Liver (tissue), 9 donors: Measurements from ENCODE around the gene NAGS. TPM values are rescaled to one million over a fixed set of nuclear protein-coding genes. Genes with fewer than 3 reads are reported as not detected.

Experiments used
- DNase-seq: peaks from one replicate; pipeline ENCODE4 v3.0.0-alpha.2; 2017; ENCODE audit warnings: low spot score
- H3K27ac ChIP-seq, 2 donors: one replicate each; pipeline ENCODE4 v1.7.0; 2013; ENCODE audit warnings: inconsistent platforms in 2 of 2, low read length in 2 of 2, control low read depth in 1 of 2, low read depth in 1 of 2, mild to moderate bottlenecking in 1 of 2
- H3K27me3 ChIP-seq, 4 donors: one replicate each; pipeline versions ENCODE4 v1.6.1 to v1.7.0; 2013; ENCODE audit warnings: low read length in 3 of 4, inconsistent platforms in 1 of 4, mild to moderate bottlenecking in 1 of 4, moderate library complexity in 1 of 4; ENCODE audit not compliant: control insufficient read depth in 4 of 4, insufficient read depth in 4 of 4
- H3K36me3 ChIP-seq, 4 donors: one replicate each; pipeline versions ENCODE4 v1.6.1 to v1.7.0; 2013; ENCODE audit warnings: low read length in 3 of 4, mild to moderate bottlenecking in 3 of 4, low read depth in 1 of 4, moderate library complexity in 1 of 4; ENCODE audit not compliant: control insufficient read depth in 4 of 4, insufficient read depth in 3 of 4
- H3K4me1 ChIP-seq, 4 donors: one replicate each; pipeline versions ENCODE4 v1.6.1 to v1.7.0; 2013; ENCODE audit warnings: low read length in 3 of 4, mild to moderate bottlenecking in 3 of 4, moderate library complexity in 1 of 4; ENCODE audit not compliant: control insufficient read depth in 4 of 4, insufficient read depth in 4 of 4
- H3K4me3 ChIP-seq, 3 donors: one replicate each; pipeline versions ENCODE4 v1.6.1 to v1.7.0; 2013; ENCODE audit warnings: low read length in 3 of 3, control low read depth in 1 of 3, low read depth in 1 of 3, mild to moderate bottlenecking in 1 of 3
- H3K9ac ChIP-seq, 2 donors: one replicate each; pipeline ENCODE4 v1.7.0; 2013; ENCODE audit warnings: low read length in 2 of 2, mild to moderate bottlenecking in 2 of 2, moderate library complexity in 2 of 2, control low read depth in 1 of 2, low read depth in 1 of 2
- H3K9me3 ChIP-seq, 4 donors: one replicate each; pipeline versions ENCODE4 v1.6.1 to v1.7.0; 2013; ENCODE audit warnings: low read length in 3 of 4; ENCODE audit not compliant: control insufficient read depth in 4 of 4
- ATF3 ChIP-seq: IDR thresholded peaks from 2 replicates; pipeline ENCODE4 v1.6.1; 2016; ENCODE audit warnings: antibody characterized with exemption
- EGR1 ChIP-seq, 2 donors: IDR thresholded peaks; 2 replicates each; pipeline ENCODE4 v1.6.1; 2016 to 2018; ENCODE audit warnings: antibody characterized with exemption in 2 of 2, low read depth in 2 of 2
- FOXA1 ChIP-seq: IDR thresholded peaks from 2 replicates; pipeline ENCODE4 v1.6.1; 2016; ENCODE audit warnings: antibody characterized with exemption
- FOXA2 ChIP-seq: IDR thresholded peaks from 2 replicates; pipeline ENCODE4 v1.6.1; 2016; ENCODE audit warnings: antibody characterized with exemption
- GABPA ChIP-seq, 2 donors: IDR thresholded peaks in 1 of 2; conservative IDR thresholded peaks in 1 of 2; 2 replicates each; pipeline ENCODE4 v1.6.1; 2016; ENCODE audit warnings: antibody characterized with exemption in 2 of 2, mild to moderate bottlenecking in 1 of 2, moderate library complexity in 1 of 2
- HNF4A ChIP-seq, 2 donors: conservative IDR thresholded peaks; 2 replicates each; pipeline ENCODE4 v1.6.1; 2016; ENCODE audit warnings: antibody characterized with exemption in 2 of 2, mild to moderate bottlenecking in 2 of 2
- HNF4G ChIP-seq: IDR thresholded peaks from 2 replicates; pipeline ENCODE4 v1.6.1; 2016; ENCODE audit warnings: antibody characterized with exemption
- MAX ChIP-seq: IDR thresholded peaks from 2 replicates; pipeline ENCODE4 v1.6.1; 2016; ENCODE audit warnings: antibody characterized with exemption
- NR2F2 ChIP-seq: IDR thresholded peaks from 2 replicates; pipeline ENCODE4 v1.6.1; 2016; ENCODE audit warnings: antibody characterized with exemption
- RAD21 ChIP-seq, 2 donors: IDR thresholded peaks; 2 replicates each; pipeline ENCODE4 v1.6.1; 2016; ENCODE audit warnings: antibody characterized with exemption in 2 of 2, mild to moderate bottlenecking in 2 of 2
- RXRA ChIP-seq, 2 donors: IDR thresholded peaks; 2 replicates each; pipeline ENCODE4 v1.6.1; 2017 to 2018; ENCODE audit warnings: antibody characterized with exemption in 2 of 2, mild to moderate bottlenecking in 1 of 2
- SP1 ChIP-seq: IDR thresholded peaks from 2 replicates; pipeline ENCODE4 v1.6.1; 2018; ENCODE audit warnings: antibody characterized with exemption, mild to moderate bottlenecking
- TAF1 ChIP-seq: conservative IDR thresholded peaks from 2 replicates; pipeline ENCODE4 v1.6.1; 2016; ENCODE audit warnings: antibody characterized with exemption, mild to moderate bottlenecking
- YY1 ChIP-seq: IDR thresholded peaks from 2 replicates; pipeline ENCODE4 v1.6.1; 2016; ENCODE audit warnings: antibody characterized with exemption, mild to moderate bottlenecking
- WGBS: extraction: QIAGEN DNeasy Blood & Tissue Kit; methylation state at CpG from one replicate; pipeline ENCODE4 v1.1.7; 2013; 5-methylcytosine and 5-hydroxymethylcytosine counted together
- polyA plus RNA-seq, 2 donors: library from polyadenylated mRNA; stranded (reverse) in 1 of 2; unstranded in 1 of 2; fragments of 200-250 nt in 1 of 2; fragments of >200 nt in 1 of 2; fragmentation: Nextera tagmentation in 1 of 2; extraction: Ambion mirVana in 1 of 2; gene quantifications; one replicate each; pipeline versions ENCODE4 v1.2.1 to v1.2.3, GENCODE V29; 2013 to 2015
- total RNA-seq, 2 donors: library from RNA; depleted of rRNA; stranded (reverse); fragments of >200 nt; gene quantifications; one replicate each; pipeline ENCODE4 v1.2.3, GENCODE V29; 2014
- TF ChIP-seq, protein P1 (sequence below): fragments of 150-350 bp; IDR thresholded peaks from 2 replicates; pipeline ENCODE4 v1.5.1; 2017; ENCODE audit warnings: improper control_type of control experiment, low read depth, low read length; ENCODE audit not compliant: missing input control
- TF ChIP-seq, protein P2 (sequence below): IDR thresholded peaks from 2 replicates; pipeline ENCODE4 v1.6.1; 2016; ENCODE audit warnings: antibody characterized with exemption, mild to moderate bottlenecking
- TF ChIP-seq, protein P3 (sequence below): IDR thresholded peaks from 2 replicates; pipeline ENCODE4 v1.6.1; 2016; ENCODE audit warnings: antibody characterized with exemption
- donor health status: healthy.
- donor health status: healthy.
- donor health status: healthy.
- donor health status: healthy.
- donor health status: healthy.

The NAGS gene
- total and polyA plus RNA-seq, 4 donors: 21.5 to 29.8 (median 28.2) TPM

DNA sequence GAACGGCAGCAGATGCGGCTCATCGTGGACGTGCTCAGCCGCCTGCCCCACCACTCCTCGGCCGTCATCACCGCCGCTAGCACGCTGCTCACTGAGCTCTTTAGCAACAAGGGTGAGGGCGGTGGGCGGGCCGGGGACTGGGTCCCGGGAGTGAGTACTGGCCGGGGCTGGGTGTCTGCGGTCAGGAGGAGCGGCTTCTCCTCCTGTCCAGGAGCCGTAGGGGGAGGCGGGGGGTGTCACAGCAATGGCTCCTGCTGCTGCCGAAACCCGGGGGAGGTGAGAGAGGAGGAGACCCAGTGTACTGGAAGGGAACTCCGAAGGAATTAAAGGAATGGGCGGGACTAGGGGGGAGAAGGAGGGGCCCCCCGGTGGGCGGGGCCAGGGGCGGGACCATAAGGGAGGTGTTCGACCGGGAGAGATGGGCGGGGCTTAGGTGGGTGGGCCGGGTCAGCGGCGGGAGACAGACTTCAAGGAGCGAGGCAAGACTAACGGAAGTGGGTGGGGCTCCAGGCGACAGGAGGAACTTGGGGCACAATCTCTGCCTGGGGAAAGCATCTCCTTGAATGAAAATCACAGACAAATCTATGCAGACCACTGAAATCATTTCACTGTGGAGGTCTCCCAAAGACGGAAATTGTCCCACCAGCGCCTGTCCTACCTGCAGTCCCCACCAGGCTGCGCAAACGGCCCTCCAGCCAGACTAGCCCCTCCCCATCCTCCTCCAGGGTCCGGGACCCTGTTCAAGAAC, 2.4 kb downstream of the NAGS start:
- Histone ChIP-seq H3K36me3 (peaks cover 4 to 17% (median 13%) of the 10 kb centered on the region in 4 donors), H3K9ac (no peak overlapping the region), H3K4me3 (peak overlapping the region; percentile 78 to 90 (median 81)), H3K27ac (peak overlapping the region; percentile 94 to 98), H3K9me3 (no peaks in the 10 kb centered on the region), H3K4me1 (peaks cover 20 to 75% (median 58%) of the 10 kb centered on the region in 4 donors), H3K27me3 (no peaks in the 10 kb centered on the region)
- DNase-seq: peak; percentile 90
- TF ChIP-seq, protein P1, sequence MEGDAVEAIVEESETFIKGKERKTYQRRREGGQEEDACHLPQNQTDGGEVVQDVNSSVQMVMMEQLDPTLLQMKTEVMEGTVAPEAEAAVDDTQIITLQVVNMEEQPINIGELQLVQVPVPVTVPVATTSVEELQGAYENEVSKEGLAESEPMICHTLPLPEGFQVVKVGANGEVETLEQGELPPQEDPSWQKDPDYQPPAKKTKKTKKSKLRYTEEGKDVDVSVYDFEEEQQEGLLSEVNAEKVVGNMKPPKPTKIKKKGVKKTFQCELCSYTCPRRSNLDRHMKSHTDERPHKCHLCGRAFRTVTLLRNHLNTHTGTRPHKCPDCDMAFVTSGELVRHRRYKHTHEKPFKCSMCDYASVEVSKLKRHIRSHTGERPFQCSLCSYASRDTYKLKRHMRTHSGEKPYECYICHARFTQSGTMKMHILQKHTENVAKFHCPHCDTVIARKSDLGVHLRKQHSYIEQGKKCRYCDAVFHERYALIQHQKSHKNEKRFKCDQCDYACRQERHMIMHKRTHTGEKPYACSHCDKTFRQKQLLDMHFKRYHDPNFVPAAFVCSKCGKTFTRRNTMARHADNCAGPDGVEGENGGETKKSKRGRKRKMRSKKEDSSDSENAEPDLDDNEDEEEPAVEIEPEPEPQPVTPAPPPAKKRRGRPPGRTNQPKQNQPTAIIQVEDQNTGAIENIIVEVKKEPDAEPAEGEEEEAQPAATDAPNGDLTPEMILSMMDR: peak; percentile 37
- TF ChIP-seq EGR1 (IDR thresholded peaks at IDR 0.05; ENCODE audit: low read depth in 2 of 2) (no peak), YY1 (peak; percentile 72), SP1 (peak; percentile 48), NR2F2 (peak; percentile 21), MAX (no peak), FOXA2 (no peak), HNF4A (conservative IDR thresholded peaks at IDR 0.05) (peak in 1 of 2 donors; percentile 15), TAF1 (peak; percentile 25), FOXA1 (no peak), GABPA (IDR thresholded peaks at IDR 0.05 in 1 of 2, conservative IDR thresholded peaks at IDR 0.05 in 1 of 2) (no peak), HNF4G (no peak), ATF3 (no peak), RXRA (IDR thresholded peaks at IDR 0.05) (no peak), RAD21 (IDR thresholded peaks at IDR 0.05) (no peak)
- TF ChIP-seq, protein P2, sequence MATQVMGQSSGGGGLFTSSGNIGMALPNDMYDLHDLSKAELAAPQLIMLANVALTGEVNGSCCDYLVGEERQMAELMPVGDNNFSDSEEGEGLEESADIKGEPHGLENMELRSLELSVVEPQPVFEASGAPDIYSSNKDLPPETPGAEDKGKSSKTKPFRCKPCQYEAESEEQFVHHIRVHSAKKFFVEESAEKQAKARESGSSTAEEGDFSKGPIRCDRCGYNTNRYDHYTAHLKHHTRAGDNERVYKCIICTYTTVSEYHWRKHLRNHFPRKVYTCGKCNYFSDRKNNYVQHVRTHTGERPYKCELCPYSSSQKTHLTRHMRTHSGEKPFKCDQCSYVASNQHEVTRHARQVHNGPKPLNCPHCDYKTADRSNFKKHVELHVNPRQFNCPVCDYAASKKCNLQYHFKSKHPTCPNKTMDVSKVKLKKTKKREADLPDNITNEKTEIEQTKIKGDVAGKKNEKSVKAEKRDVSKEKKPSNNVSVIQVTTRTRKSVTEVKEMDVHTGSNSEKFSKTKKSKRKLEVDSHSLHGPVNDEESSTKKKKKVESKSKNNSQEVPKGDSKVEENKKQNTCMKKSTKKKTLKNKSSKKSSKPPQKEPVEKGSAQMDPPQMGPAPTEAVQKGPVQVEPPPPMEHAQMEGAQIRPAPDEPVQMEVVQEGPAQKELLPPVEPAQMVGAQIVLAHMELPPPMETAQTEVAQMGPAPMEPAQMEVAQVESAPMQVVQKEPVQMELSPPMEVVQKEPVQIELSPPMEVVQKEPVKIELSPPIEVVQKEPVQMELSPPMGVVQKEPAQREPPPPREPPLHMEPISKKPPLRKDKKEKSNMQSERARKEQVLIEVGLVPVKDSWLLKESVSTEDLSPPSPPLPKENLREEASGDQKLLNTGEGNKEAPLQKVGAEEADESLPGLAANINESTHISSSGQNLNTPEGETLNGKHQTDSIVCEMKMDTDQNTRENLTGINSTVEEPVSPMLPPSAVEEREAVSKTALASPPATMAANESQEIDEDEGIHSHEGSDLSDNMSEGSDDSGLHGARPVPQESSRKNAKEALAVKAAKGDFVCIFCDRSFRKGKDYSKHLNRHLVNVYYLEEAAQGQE: peak; percentile 39
- TF ChIP-seq, protein P3, sequence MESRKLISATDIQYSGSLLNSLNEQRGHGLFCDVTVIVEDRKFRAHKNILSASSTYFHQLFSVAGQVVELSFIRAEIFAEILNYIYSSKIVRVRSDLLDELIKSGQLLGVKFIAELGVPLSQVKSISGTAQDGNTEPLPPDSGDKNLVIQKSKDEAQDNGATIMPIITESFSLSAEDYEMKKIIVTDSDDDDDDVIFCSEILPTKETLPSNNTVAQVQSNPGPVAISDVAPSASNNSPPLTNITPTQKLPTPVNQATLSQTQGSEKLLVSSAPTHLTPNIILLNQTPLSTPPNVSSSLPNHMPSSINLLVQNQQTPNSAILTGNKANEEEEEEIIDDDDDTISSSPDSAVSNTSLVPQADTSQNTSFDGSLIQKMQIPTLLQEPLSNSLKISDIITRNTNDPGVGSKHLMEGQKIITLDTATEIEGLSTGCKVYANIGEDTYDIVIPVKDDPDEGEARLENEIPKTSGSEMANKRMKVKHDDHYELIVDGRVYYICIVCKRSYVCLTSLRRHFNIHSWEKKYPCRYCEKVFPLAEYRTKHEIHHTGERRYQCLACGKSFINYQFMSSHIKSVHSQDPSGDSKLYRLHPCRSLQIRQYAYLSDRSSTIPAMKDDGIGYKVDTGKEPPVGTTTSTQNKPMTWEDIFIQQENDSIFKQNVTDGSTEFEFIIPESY: no peak
- WGBS: 7% methylated on average over 40 of the region's 40 CpGs
